DOHH2 (cell line): ENCODE measurements around the gene CHIC2.

Experiments
- H3F3A ChIP-seq: fragments of 200-600 bp; sonication (generic), shearing (Covaris generic); 2 replicates; pipeline ENCODE4 v1.6.0; 2016; ENCODE audit warnings: antibody characterized with exemption, mild to moderate bottlenecking; ENCODE audit not compliant: control insufficient read depth, insufficient read depth
- H3K27ac ChIP-seq: fragments of 200-600 bp; sonication (generic); 2 replicates; pipeline ENCODE4 v1.5.1; 2014; ENCODE audit warnings: low read depth, mild to moderate bottlenecking, low read length, moderate library complexity
- H3K27me3 ChIP-seq: fragments of 200-600 bp; sonication (generic); 2 replicates; pipeline ENCODE4 v1.6.1; 2014; ENCODE audit warnings: mild to moderate bottlenecking, low read length, mixed read lengths; ENCODE audit not compliant: control insufficient read depth
- H3K36me3 ChIP-seq: fragments of 200-600 bp; sonication (generic); 2 replicates; pipeline ENCODE4 v1.6.1; 2014; ENCODE audit warnings: mild to moderate bottlenecking, low read length, moderate library complexity, mixed read lengths; ENCODE audit not compliant: control insufficient read depth
- H3K4me1 ChIP-seq: fragments of 200-600 bp; sonication (generic); 2 replicates; pipeline ENCODE4 v1.6.1; 2014; ENCODE audit warnings: mild to moderate bottlenecking, low read length, mixed read lengths; ENCODE audit not compliant: control insufficient read depth
- H3K4me2 ChIP-seq: fragments of 200-600 bp; sonication (generic); 2 replicates; pipeline ENCODE4 v1.6.0; 2014; ENCODE audit warnings: mild to moderate bottlenecking, low read length, moderate library complexity
- H3K4me3 ChIP-seq: fragments of 200-600 bp; sonication (generic); 2 replicates; pipeline ENCODE4 v1.5.1; 2014; ENCODE audit warnings: mild to moderate bottlenecking, low read length, mixed read lengths
- H3K79me2 ChIP-seq: fragments of 200-600 bp; sonication (generic); 2 replicates; pipeline ENCODE4 v1.6.1; 2014; ENCODE audit warnings: mild to moderate bottlenecking, low read length, mixed read lengths; ENCODE audit not compliant: control insufficient read depth
- H3K9me2 ChIP-seq: fragments of 200-600 bp; sonication (generic); replicated peaks from 2 replicates; pipeline ENCODE4 v1.6.1; 2014; ENCODE audit warnings: mild to moderate bottlenecking, low read length, mixed read lengths; ENCODE audit not compliant: control insufficient read depth
- H3K9me3 ChIP-seq: fragments of 200-600 bp; sonication (generic); 2 replicates; pipeline ENCODE4 v1.6.1; 2014; ENCODE audit warnings: antibody characterized with exemption, low read length, mixed read lengths; ENCODE audit not compliant: control insufficient read depth, insufficient read depth
- H4K20me1 ChIP-seq: fragments of 200-600 bp; sonication (generic); 2 replicates; pipeline ENCODE4 v1.6.0; 2014; ENCODE audit warnings: low read depth, mild to moderate bottlenecking, antibody characterized with exemption, low read length, moderate library complexity; ENCODE audit not compliant: control insufficient read depth, insufficient read depth
- CTCF ChIP-seq: fragments of 200-600 bp; sonication (generic); IDR thresholded peaks from one replicate; pipeline ENCODE4 v1.5.1; 2014; ENCODE audit warnings: antibody characterized with exemption, mild to moderate bottlenecking, low read depth, low read length; ENCODE audit not compliant: poor library complexity, severe bottlenecking
- EZH2phosphoT487 ChIP-seq: fragments of 200-600 bp; sonication (generic); IDR thresholded peaks from 2 replicates; pipeline ENCODE4 v1.6.1; 2017; ENCODE audit warnings: borderline replicate concordance, mild to moderate bottlenecking, antibody characterized with exemption, low read length, moderate library complexity, mixed read lengths

Gene CHIC2

GRCh38 chr4:54073271-54073880 is 9.0 kb upstream of the CHIC2 start:
- H3K4me1 ChIP-seq, result no peaks in the 10 kb centered on the region
- H4K20me1 ChIP-seq, result no peaks in the 10 kb centered on the region
- H3K79me2 ChIP-seq, result no peaks in the 10 kb centered on the region
- no peaks in the 10 kb centered on the region for H3K9me2 ChIP-seq
- H3K27me3 ChIP-seq, result 0 out of 2 replicates have a peak, but pooled peaks cover 5% of the 10 kb centered on the region
- no peaks in the 10 kb centered on the region for H3F3A ChIP-seq
- H3K4me2 ChIP-seq, result no peak overlapping the region
- TF ChIP-seq EZH2phosphoT487 (no peak), CTCF (no peak)
- H3K4me3 ChIP-seq, result no peak overlapping the region
- no peak overlapping the region for H3K27ac ChIP-seq
- H3K9me3 ChIP-seq, result no peaks in the 10 kb centered on the region
- H3K36me3 ChIP-seq, result no peaks in the 10 kb centered on the region

- peaks cover 19% of the 10 kb centered on the region for H3K36me3 ChIP-seq
- peaks cover 22% of the 10 kb centered on the region for H3K79me2 ChIP-seq
- H3F3A ChIP-seq, result 0 out of 2 replicates have a peak, but pooled peaks cover 2% of the 10 kb centered on the region
- H3K27me3 ChIP-seq, result no peaks in the 10 kb centered on the region
- H3K9me2 ChIP-seq, result no peaks in the 10 kb centered on the region
- H4K20me1 ChIP-seq, result peaks cover 8% of the 10 kb centered on the region; the same call in 1 of the 2 replicates
- no peaks in the 10 kb centered on the region for H3K9me3 ChIP-seq
- H3K27ac ChIP-seq, result no peak overlapping the region
- peaks cover 23% of the 10 kb centered on the region for H3K4me1 ChIP-seq
- TF ChIP-seq CTCF, result no peak
- no peak overlapping the region for H3K4me2 ChIP-seq
- no peak overlapping the region for H3K4me3 ChIP-seq
These were observed 2.8 kb upstream of the CHIC2 start for GRCh38 chr4:54067166-54067565.

GRCh38 chr4:54066718-54067129 is 2.3 kb upstream of the CHIC2 start:
- H3K27ac ChIP-seq, result no peak overlapping the region
- H3K36me3 ChIP-seq, result peaks cover 21% of the 10 kb centered on the region
- H3K4me3 ChIP-seq, result no peak overlapping the region
- 0 out of 2 replicates have a peak, but pooled peaks cover 2% of the 10 kb centered on the region for H3F3A ChIP-seq
- peaks cover 26% of the 10 kb centered on the region for H3K79me2 ChIP-seq
- H3K4me1 ChIP-seq, result peaks cover 27% of the 10 kb centered on the region
- H3K9me3 ChIP-seq, result no peaks in the 10 kb centered on the region
- H4K20me1 ChIP-seq, result peaks cover 11% of the 10 kb centered on the region; the same call in 1 of the 2 replicates
- no peaks in the 10 kb centered on the region for H3K27me3 ChIP-seq
- TF ChIP-seq CTCF (no peak), EZH2phosphoT487 (no peak)
- H3K4me2 ChIP-seq, result no peak overlapping the region
- no peaks in the 10 kb centered on the region for H3K9me2 ChIP-seq
